GM18519 (cell line): ENCODE measurements around the gene RTN4RL1.

Experiments
- ATAC-seq: cut with Tn5 transposase; IDR thresholded peaks from one replicate; pipeline ENCODE4 v1.9.1; 2021; ENCODE audit warnings: mild to moderate bottlenecking, moderate library complexity; ENCODE audit not compliant: unreplicated experiment, low FRiP score

RTN4RL1 gene

GRCh38 chr17:2025220-2025621, at the start of gene RTN4RL1:
Gene RTN4RL1 (minus strand): TSS chr17:2025334. CDS start chr17:2024865, 469 bp downstream.
- ATAC-seq = no peak

- no peak for ATAC-seq
These were observed 49.8 kb upstream of the RTN4RL1 start for GRCh38 chr17:2074919-2075318.

GRCh38 chr17:2071455-2072281, 46.5 kb upstream of the RTN4RL1 start:
- no peak for ATAC-seq

- no peak for ATAC-seq
These were observed 45.9 kb upstream of the RTN4RL1 start for GRCh38 chr17:2071024-2071385.

GRCh38 chr17:2070241-2071023, 45.3 kb upstream of the RTN4RL1 start:
- peak; percentile 50 for ATAC-seq

- no peak for ATAC-seq
These were observed 43.5 kb upstream of the RTN4RL1 start for GRCh38 chr17:2068519-2069051.

GRCh38 chr17:2068031-2068518, 42.9 kb upstream of the RTN4RL1 start:
- no peak for ATAC-seq

GRCh38 chr17:2067608-2068024, 42.5 kb upstream of the RTN4RL1 start:
- ATAC-seq = no peak

GRCh38 chr17:2067048-2067561, 42.0 kb upstream of the RTN4RL1 start:
- ATAC-seq = no peak

- no peak for ATAC-seq
These were observed 40.8 kb upstream of the RTN4RL1 start for GRCh38 chr17:2065949-2066400.

GRCh38 chr17:2064980-2065785, 40.0 kb upstream of the RTN4RL1 start:
- ATAC-seq = no peak

- ATAC-seq = no peak
These were observed 39.4 kb upstream of the RTN4RL1 start for GRCh38 chr17:2064520-2064971.

GRCh38 chr17:2064147-2064489, 39.0 kb upstream of the RTN4RL1 start:
- no peak for ATAC-seq

- no peak for ATAC-seq
These were observed 38.4 kb upstream of the RTN4RL1 start for GRCh38 chr17:2063261-2064146.

- ATAC-seq = no peak
These were observed 37.5 kb upstream of the RTN4RL1 start for GRCh38 chr17:2062571-2063183.

GRCh38 chr17:2061441-2061958, 36.4 kb upstream of the RTN4RL1 start:
- ATAC-seq = no peak

- no peak for ATAC-seq
These were observed 35.7 kb upstream of the RTN4RL1 start for GRCh38 chr17:2060681-2061440.

- ATAC-seq = no peak
These were observed 35.2 kb upstream of the RTN4RL1 start for GRCh38 chr17:2060385-2060658.
